ENCODE results near the gene BIRC6.
"Not testable (repeated sequence)": the region's sequence is repeated elsewhere in the genome, so short reads cannot be mapped to it uniquely, and the experiment has no call there.

Gene BIRC6

GRCh38 chr2:32357318-32358110 lies 691 bp downstream of the BIRC6 start:
- Histone ChIP-seq H3K4me1 (ENCODE audit: control insufficient read depth in 5 of 5, insufficient read depth in 5 of 5, low read length in 5 of 5) (peaks cover 6 to 33% (median 28%) of the 10 kb centered on the region in 5 donors), H3K27ac (ENCODE audit: low read depth, low read length) (peak overlapping the region; percentile 96), H3K4me3 (ENCODE audit: low read depth in 1 of 5, low read length in 5 of 5) (peak overlapping the region; percentile 74 to 97 (median 93)), H3K36me3 (ENCODE audit: control insufficient read depth in 5 of 5, insufficient read depth in 5 of 5, low read length in 5 of 5) (peaks cover 0 to 3% (median 0%) of the 10 kb centered on the region in 5 donors), H3K9me3 (ENCODE audit: control insufficient read depth in 5 of 5, low read length in 5 of 5) (no peaks in the 10 kb centered on the region), H3K27me3 (ENCODE audit: control insufficient read depth in 5 of 5, insufficient read depth in 4 of 5, low read length in 5 of 5) (no peaks in the 10 kb centered on the region), H3K9ac (ENCODE audit: low read length in 5 of 5) (peak overlapping the region; percentile 87 to 96 (median 93))

- Histone ChIP-seq H3K27me3 (ENCODE audit: control insufficient read depth in 5 of 5, insufficient read depth in 4 of 5, low read length in 5 of 5) (no peaks in the 10 kb centered on the region), H3K4me3 (ENCODE audit: low read depth in 1 of 5, low read length in 5 of 5) (peak overlapping the region; percentile 74 to 97 (median 93)), H3K9me3 (ENCODE audit: control insufficient read depth in 5 of 5, low read length in 5 of 5) (no peaks in the 10 kb centered on the region), H3K9ac (ENCODE audit: low read length in 5 of 5) (peak overlapping the region; percentile 63 to 89 (median 75)), H3K4me1 (ENCODE audit: control insufficient read depth in 5 of 5, insufficient read depth in 5 of 5, low read length in 5 of 5) (peaks cover 6 to 33% (median 28%) of the 10 kb centered on the region in 5 donors), H3K27ac (ENCODE audit: low read depth, low read length) (peak overlapping the region; percentile 72), H3K36me3 (ENCODE audit: control insufficient read depth in 5 of 5, insufficient read depth in 5 of 5, low read length in 5 of 5) (peaks cover 0 to 3% (median 0%) of the 10 kb centered on the region in 5 donors)
Measured at GRCh38 chr2:32358111-32358482, 1.3 kb downstream of the BIRC6 start.

- H3K27me3 ChIP-seq (ENCODE audit: control insufficient read depth in 5 of 5, insufficient read depth in 4 of 5, low read length in 5 of 5), result no peaks in the 10 kb centered on the region
- no peak overlapping the region for H3K4me3 ChIP-seq (ENCODE audit: low read depth in 1 of 5, low read length in 5 of 5)
- no peaks in the 10 kb centered on the region for H3K9me3 ChIP-seq (ENCODE audit: control insufficient read depth in 5 of 5, low read length in 5 of 5)
- H3K4me1 ChIP-seq (ENCODE audit: control insufficient read depth in 5 of 5, insufficient read depth in 5 of 5, low read length in 5 of 5), result peaks cover 6 to 43% (median 31%) of the 10 kb centered on the region in 5 donors
- H3K9ac ChIP-seq (ENCODE audit: low read length in 5 of 5), result no peak overlapping the region
- peaks cover 0 to 3% (median 0%) of the 10 kb centered on the region in 5 donors for H3K36me3 ChIP-seq (ENCODE audit: control insufficient read depth in 5 of 5, insufficient read depth in 5 of 5, low read length in 5 of 5)
- no peak overlapping the region for H3K27ac ChIP-seq (ENCODE audit: low read depth, low read length)
Measured at GRCh38 chr2:32360416-32360815, 3.6 kb downstream of the BIRC6 start.

GRCh38 chr2:32362997-32363396 lies 6.2 kb downstream of the BIRC6 start:
- not testable (repeated sequence) for H3K36me3 ChIP-seq (ENCODE audit: control insufficient read depth in 5 of 5, insufficient read depth in 5 of 5, low read length in 5 of 5); H3K4me3 ChIP-seq (ENCODE audit: low read depth in 1 of 5, low read length in 5 of 5); H3K27me3 ChIP-seq (ENCODE audit: control insufficient read depth in 5 of 5, insufficient read depth in 4 of 5, low read length in 5 of 5); H3K9me3 ChIP-seq (ENCODE audit: control insufficient read depth in 5 of 5, low read length in 5 of 5); H3K9ac ChIP-seq (ENCODE audit: low read length in 5 of 5); H3K27ac ChIP-seq (ENCODE audit: low read depth, low read length)
- H3K4me1 ChIP-seq (ENCODE audit: control insufficient read depth in 5 of 5, insufficient read depth in 5 of 5, low read length in 5 of 5), result peaks cover 6 to 39% (median 24%) of the 10 kb centered on the region in 5 donors

- Histone ChIP-seq H3K4me3 (ENCODE audit: low read depth in 1 of 5, low read length in 5 of 5) (no peak overlapping the region), H3K27ac (ENCODE audit: low read depth, low read length) (no peak overlapping the region), H3K4me1 (ENCODE audit: control insufficient read depth in 5 of 5, insufficient read depth in 5 of 5, low read length in 5 of 5) (peaks cover 0 to 36% (median 18%) of the 10 kb centered on the region in 5 donors), H3K27me3 (ENCODE audit: control insufficient read depth in 5 of 5, insufficient read depth in 4 of 5, low read length in 5 of 5) (no peaks in the 10 kb centered on the region), H3K9ac (ENCODE audit: low read length in 5 of 5) (no peak overlapping the region), H3K9me3 (ENCODE audit: control insufficient read depth in 5 of 5, low read length in 5 of 5) (no peaks in the 10 kb centered on the region), H3K36me3 (ENCODE audit: control insufficient read depth in 5 of 5, insufficient read depth in 5 of 5, low read length in 5 of 5) (peaks cover 0 to 3% (median 0%) of the 10 kb centered on the region in 5 donors)
Measured at GRCh38 chr2:32363597-32363996, 6.8 kb downstream of the BIRC6 start.

- not testable (repeated sequence) for H3K27ac ChIP-seq (ENCODE audit: low read depth, low read length); H3K9me3 ChIP-seq (ENCODE audit: control insufficient read depth in 5 of 5, low read length in 5 of 5); H3K4me3 ChIP-seq (ENCODE audit: low read depth in 1 of 5, low read length in 5 of 5); H3K9ac ChIP-seq (ENCODE audit: low read length in 5 of 5); H3K27me3 ChIP-seq (ENCODE audit: control insufficient read depth in 5 of 5, insufficient read depth in 4 of 5, low read length in 5 of 5); H3K36me3 ChIP-seq (ENCODE audit: control insufficient read depth in 5 of 5, insufficient read depth in 5 of 5, low read length in 5 of 5)
- peaks cover 0 to 31% (median 12%) of the 10 kb centered on the region in 5 donors for H3K4me1 ChIP-seq (ENCODE audit: control insufficient read depth in 5 of 5, insufficient read depth in 5 of 5, low read length in 5 of 5)
Measured at GRCh38 chr2:32364290-32364689, 7.5 kb downstream of the BIRC6 start.

GRCh38 chr2:32365679-32366078 lies 8.9 kb downstream of the BIRC6 start:
- H3K36me3 ChIP-seq (ENCODE audit: control insufficient read depth in 5 of 5, insufficient read depth in 5 of 5, low read length in 5 of 5); H3K9me3 ChIP-seq (ENCODE audit: control insufficient read depth in 5 of 5, low read length in 5 of 5); H3K4me3 ChIP-seq (ENCODE audit: low read depth in 1 of 5, low read length in 5 of 5); H3K27ac ChIP-seq (ENCODE audit: low read depth, low read length); H3K9ac ChIP-seq (ENCODE audit: low read length in 5 of 5); H3K27me3 ChIP-seq (ENCODE audit: control insufficient read depth in 5 of 5, insufficient read depth in 4 of 5, low read length in 5 of 5): not testable (repeated sequence)
- H3K4me1 ChIP-seq (ENCODE audit: control insufficient read depth in 5 of 5, insufficient read depth in 5 of 5, low read length in 5 of 5), result peaks cover 0 to 17% (median 3%) of the 10 kb centered on the region in 5 donors

GRCh38 chr2:32366595-32366994 lies 9.8 kb downstream of the BIRC6 start:
- H3K27ac ChIP-seq (ENCODE audit: low read depth, low read length), result no peak overlapping the region
- no peak overlapping the region for H3K9ac ChIP-seq (ENCODE audit: low read length in 5 of 5)
- H3K27me3 ChIP-seq (ENCODE audit: control insufficient read depth in 5 of 5, insufficient read depth in 4 of 5, low read length in 5 of 5), result no peaks in the 10 kb centered on the region
- no peak overlapping the region for H3K4me3 ChIP-seq (ENCODE audit: low read depth in 1 of 5, low read length in 5 of 5)
- H3K36me3 ChIP-seq (ENCODE audit: control insufficient read depth in 5 of 5, insufficient read depth in 5 of 5, low read length in 5 of 5), result no peaks in the 10 kb centered on the region
- H3K4me1 ChIP-seq (ENCODE audit: control insufficient read depth in 5 of 5, insufficient read depth in 5 of 5, low read length in 5 of 5), result peaks cover 0 to 15% (median 3%) of the 10 kb centered on the region in 5 donors
- H3K9me3 ChIP-seq (ENCODE audit: control insufficient read depth in 5 of 5, low read length in 5 of 5), result no peaks in the 10 kb centered on the region

- Histone ChIP-seq H3K27me3 (ENCODE audit: control insufficient read depth in 5 of 5, insufficient read depth in 4 of 5, low read length in 5 of 5) (no peaks in the 10 kb centered on the region), H3K9ac (ENCODE audit: low read length in 5 of 5) (no peak overlapping the region), H3K27ac (ENCODE audit: low read depth, low read length) (no peak overlapping the region), H3K4me1 (ENCODE audit: control insufficient read depth in 5 of 5, insufficient read depth in 5 of 5, low read length in 5 of 5) (peaks cover 0 to 9% (median 0%) of the 10 kb centered on the region in 5 donors), H3K36me3 (ENCODE audit: control insufficient read depth in 5 of 5, insufficient read depth in 5 of 5, low read length in 5 of 5) (no peaks in the 10 kb centered on the region), H3K9me3 (ENCODE audit: control insufficient read depth in 5 of 5, low read length in 5 of 5) (no peaks in the 10 kb centered on the region), H3K4me3 (ENCODE audit: low read depth in 1 of 5, low read length in 5 of 5) (no peak overlapping the region)
Measured at GRCh38 chr2:32369222-32369621, 12.4 kb downstream of the BIRC6 start.

GRCh38 chr2:32370942-32371341 lies 14.1 kb downstream of the BIRC6 start:
- H3K9me3 ChIP-seq (ENCODE audit: control insufficient read depth in 5 of 5, low read length in 5 of 5); H3K27me3 ChIP-seq (ENCODE audit: control insufficient read depth in 5 of 5, insufficient read depth in 4 of 5, low read length in 5 of 5); H3K27ac ChIP-seq (ENCODE audit: low read depth, low read length); H3K9ac ChIP-seq (ENCODE audit: low read length in 5 of 5); H3K4me3 ChIP-seq (ENCODE audit: low read depth in 1 of 5, low read length in 5 of 5); H3K36me3 ChIP-seq (ENCODE audit: control insufficient read depth in 5 of 5, insufficient read depth in 5 of 5, low read length in 5 of 5); H3K4me1 ChIP-seq (ENCODE audit: control insufficient read depth in 5 of 5, insufficient read depth in 5 of 5, low read length in 5 of 5): not testable (repeated sequence)

Measured in subcutaneous abdominal adipose tissue (tissue), 5 donors.